Activated B cell treated with CpG ODN at 0.5 μM for 24 hours (primary cell): ENCODE data around the gene SCOC. TPM values are rescaled to one million over a fixed set of nuclear protein-coding genes. Genes with fewer than 3 reads are reported as not detected.

Experiments used
- ATAC-seq: fragments of 200-7000 bp; cut with Tn5 transposase; one replicate; pipeline ENCODE4 v1.10.0; 2021; ENCODE audit warnings: low read depth, mild to moderate bottlenecking, moderate library complexity
- CTCF ChIA-PET: fragments of 350-600 bp; sonication (Branson Sonifier 250); formaldehyde crosslinking; loops from one replicate; lab custom pipeline; 2021; ENCODE audit warnings: antibody characterized with exemption; lab: Charles Lee
- POLR2A ChIA-PET: fragments of 350-600 bp; sonication (Branson Sonifier 250); formaldehyde crosslinking; loops from one replicate; lab custom pipeline; 2021; ENCODE audit warnings: antibody characterized with exemption; lab: Charles Lee
- DNase-seq: peaks from one replicate; pipeline ENCODE4 v3.0.0; 2022
- H3K27ac Mint-ChIP-seq: one replicate; pipeline ENCODE4 v1.8.0; 2020; ENCODE audit warnings: mixed read lengths
- H3K27me3 Mint-ChIP-seq: one replicate; pipeline ENCODE4 v1.8.0; 2021; ENCODE audit warnings: mixed read lengths
- H3K36me3 Mint-ChIP-seq: one replicate; pipeline ENCODE4 v1.8.0; 2021; ENCODE audit warnings: low read depth, mixed read lengths
- H3K4me1 Mint-ChIP-seq: one replicate; pipeline ENCODE4 v1.8.0; 2021; ENCODE audit warnings: mixed read lengths
- H3K4me3 Mint-ChIP-seq: one replicate; pipeline ENCODE4 v1.8.0; 2020; ENCODE audit warnings: mild to moderate bottlenecking, mixed read lengths
- H3K9me3 Mint-ChIP-seq: one replicate; pipeline ENCODE4 v1.8.0; 2020; ENCODE audit warnings: mixed read lengths
- intact Hi-C: fragments of 100-400 bp; cut with micrococcal nuclease; formaldehyde crosslinking; loops from one replicate; pipeline ENCODE4 v1.15.1; 2024
- total RNA-seq: library from RNA; stranded (reverse); gene quantifications from 2 replicates; pipeline ENCODE4 v1.2.3, GENCODE V29; 2022
- TF ChIP-seq, protein P1 (sequence below): fragments of 200-600 bp; IDR thresholded peaks from one replicate; pipeline ENCODE4 v1.8.0; 2022; ENCODE audit warnings: antibody characterized with exemption, mild to moderate bottlenecking

Gene SCOC
- total RNA-seq, 1 donor from 2014 or later: 18.0 TPM

- no peak overlapping the region for H3K4me3 Mint-ChIP-seq
- intact Hi-C loops: no loop called here
- DNase-seq: no peak
- H3K27ac Mint-ChIP-seq: no peak overlapping the region
- no peaks in the 10 kb centered on the region for H3K9me3 Mint-ChIP-seq
- peaks cover 28% of the 10 kb centered on the region for H3K36me3 Mint-ChIP-seq
- TF ChIP-seq, protein P1, sequence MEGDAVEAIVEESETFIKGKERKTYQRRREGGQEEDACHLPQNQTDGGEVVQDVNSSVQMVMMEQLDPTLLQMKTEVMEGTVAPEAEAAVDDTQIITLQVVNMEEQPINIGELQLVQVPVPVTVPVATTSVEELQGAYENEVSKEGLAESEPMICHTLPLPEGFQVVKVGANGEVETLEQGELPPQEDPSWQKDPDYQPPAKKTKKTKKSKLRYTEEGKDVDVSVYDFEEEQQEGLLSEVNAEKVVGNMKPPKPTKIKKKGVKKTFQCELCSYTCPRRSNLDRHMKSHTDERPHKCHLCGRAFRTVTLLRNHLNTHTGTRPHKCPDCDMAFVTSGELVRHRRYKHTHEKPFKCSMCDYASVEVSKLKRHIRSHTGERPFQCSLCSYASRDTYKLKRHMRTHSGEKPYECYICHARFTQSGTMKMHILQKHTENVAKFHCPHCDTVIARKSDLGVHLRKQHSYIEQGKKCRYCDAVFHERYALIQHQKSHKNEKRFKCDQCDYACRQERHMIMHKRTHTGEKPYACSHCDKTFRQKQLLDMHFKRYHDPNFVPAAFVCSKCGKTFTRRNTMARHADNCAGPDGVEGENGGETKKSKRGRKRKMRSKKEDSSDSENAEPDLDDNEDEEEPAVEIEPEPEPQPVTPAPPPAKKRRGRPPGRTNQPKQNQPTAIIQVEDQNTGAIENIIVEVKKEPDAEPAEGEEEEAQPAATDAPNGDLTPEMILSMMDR: no peak
- H3K27me3 Mint-ChIP-seq: no peaks in the 10 kb centered on the region
- CTCF ChIA-PET: interaction anchor here (1.8 kb wide), 1 partner anchor 23 kb away, joined by 7 read pairs; no protein-coding TSS in a partner anchor
- POLR2A ChIA-PET: no interaction called here
- H3K4me1 Mint-ChIP-seq: no peaks in the 10 kb centered on the region
- ATAC-seq: no peak
Measured at GRCh38 chr4:140382732-140383131, 9.3 kb downstream of the SCOC start.

DNA sequence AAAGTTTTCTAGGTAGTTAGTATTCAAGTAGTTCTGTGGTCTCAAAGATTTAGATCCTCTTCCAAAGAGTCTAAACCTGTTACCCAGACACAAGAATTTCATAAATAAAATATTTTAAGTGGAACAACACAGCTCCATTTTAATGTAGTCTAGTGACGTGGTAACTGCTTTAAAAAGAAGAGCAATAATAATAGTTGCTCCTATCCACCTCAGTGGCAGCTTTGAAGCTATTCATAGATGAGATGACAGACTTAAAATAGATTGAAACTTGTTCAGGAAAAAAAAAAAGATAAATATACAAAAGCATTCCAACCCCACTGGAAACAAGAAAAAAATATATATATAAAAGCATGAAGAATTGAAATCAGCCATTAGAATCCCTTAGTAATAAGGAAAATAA lies 14.6 kb downstream of the SCOC start:
- H3K27ac Mint-ChIP-seq: no peak overlapping the region
- no peaks in the 10 kb centered on the region for H3K27me3 Mint-ChIP-seq
- H3K9me3 Mint-ChIP-seq: no peaks in the 10 kb centered on the region
- ChIA-PET CTCF (no interaction called here), POLR2A (no interaction called here)
- H3K4me3 Mint-ChIP-seq: no peak overlapping the region
- TF ChIP-seq, protein P1: no peak
- no peak for DNase-seq
- intact Hi-C loops: no loop called here
- ATAC-seq: no peak
- H3K36me3 Mint-ChIP-seq: peaks cover 5% of the 10 kb centered on the region
- no peaks in the 10 kb centered on the region for H3K4me1 Mint-ChIP-seq

- TF ChIP-seq, protein P1: no peak
- peaks cover 4% of the 10 kb centered on the region for H3K27me3 Mint-ChIP-seq
- CTCF ChIA-PET: no interaction called here
Measured at GRCh38 chr4:140395668-140396067, 22.2 kb downstream of the SCOC start.

DNA sequence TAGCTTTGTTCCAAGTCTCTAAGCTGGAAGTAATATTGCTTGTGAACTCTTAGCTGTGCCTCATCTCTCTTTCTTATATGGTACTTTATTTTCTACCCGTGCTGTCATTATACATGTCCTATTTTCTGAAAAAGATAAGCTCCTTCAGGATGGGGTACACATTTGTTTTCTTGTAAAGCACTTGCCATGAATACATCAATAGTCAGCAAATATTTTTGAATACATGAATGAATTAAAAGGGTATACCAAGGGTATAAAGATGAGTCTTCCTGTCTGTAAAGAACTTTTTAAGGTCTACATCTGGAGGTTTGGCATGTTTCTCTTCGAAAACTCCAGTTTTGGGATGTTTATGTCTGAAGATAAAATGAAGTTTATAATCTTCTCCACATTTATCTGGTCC lies 26.7 kb downstream of the SCOC start:
- ATAC-seq (no peak), DNase-seq (no peak)
- Mint-ChIP-seq H3K27ac (no peak overlapping the region), H3K4me3 (no peak overlapping the region), H3K9me3 (no peaks in the 10 kb centered on the region), H3K27me3 (peaks cover 4% of the 10 kb centered on the region), H3K36me3 (no peaks in the 10 kb centered on the region), H3K4me1 (no peaks in the 10 kb centered on the region)
- intact Hi-C loops: no loop called here
- CTCF ChIA-PET: no interaction called here
- TF ChIP-seq, protein P1: no peak
- POLR2A ChIA-PET: no interaction called here

More at GRCh38 chr4:140395668-140396067, 22.2 kb downstream of the SCOC start:
- ATAC-seq: no peak
- DNase-seq: no peak
- Mint-ChIP-seq H3K4me1 (no peaks in the 10 kb centered on the region), H3K27ac (no peak overlapping the region), H3K36me3 (no peaks in the 10 kb centered on the region), H3K4me3 (no peak overlapping the region), H3K9me3 (no peaks in the 10 kb centered on the region)
- POLR2A ChIA-PET: no interaction called here
- intact Hi-C loops: no loop called here

GRCh38 chr4:140406292-140406691 lies 32.8 kb downstream of the SCOC start:
- TF ChIP-seq, protein P1: no peak
- Mint-ChIP-seq H3K36me3 (no peaks in the 10 kb centered on the region), H3K4me1 (no peaks in the 10 kb centered on the region), H3K9me3 (no peaks in the 10 kb centered on the region), H3K4me3 (no peak overlapping the region), H3K27ac (no peak overlapping the region), H3K27me3 (peaks cover 3% of the 10 kb centered on the region)
- POLR2A ChIA-PET: no interaction called here
- CTCF ChIA-PET: interaction anchor here (1.5 kb wide), 1 partner anchor 47 kb away, joined by 3 read pairs; no protein-coding TSS in a partner anchor
- ATAC-seq (no peak), DNase-seq (no peak)
- intact Hi-C loops: no loop called here
